RWPE2 (cell line): ENCODE results near the gene TCL1A.

ENCODE experiments used
- ATAC-seq: fragments of 200-7000 bp; cut with Tn5 transposase; 3 replicates; pipeline ENCODE4 v1.9.1; 2021; ENCODE audit warnings: low read depth
- DNase-seq: peaks from one replicate; pipeline ENCODE4 v3.0.0-alpha.2; 2020; ENCODE audit warnings: low spot score
- H3K27ac ChIP-seq: fragments of 450-650 bp; 2 replicates; pipeline ENCODE4 v1.5.1; 2017; ENCODE audit warnings: mild to moderate bottlenecking; ENCODE audit not compliant: poor library complexity, severe bottlenecking
- H3K27me3 ChIP-seq: fragments of 250-450 bp; sonication (Bioruptor Pico); 2 replicates; pipeline ENCODE4 v1.5.1; 2021; ENCODE audit warnings: mild to moderate bottlenecking, moderate library complexity; ENCODE audit not compliant: insufficient read depth, poor library complexity, severe bottlenecking
- H3K36me3 ChIP-seq: fragments of 250-450 bp; sonication (Bioruptor Pico); 2 replicates; pipeline ENCODE4 v1.5.1; 2020; ENCODE audit warnings: low read depth, mild to moderate bottlenecking, moderate library complexity
- H3K4me1 ChIP-seq: fragments of 250-450 bp; sonication (Bioruptor Pico); 2 replicates; pipeline ENCODE4 v1.5.1; 2021; ENCODE audit warnings: mild to moderate bottlenecking, moderate library complexity; ENCODE audit not compliant: insufficient read depth, poor library complexity, severe bottlenecking
- H3K4me3 ChIP-seq: fragments of 250-450 bp; sonication (Bioruptor Pico); 2 replicates; pipeline ENCODE4 v1.5.1; 2021; ENCODE audit warnings: mild to moderate bottlenecking, moderate library complexity; ENCODE audit not compliant: severe bottlenecking
- H3K9me3 ChIP-seq: fragments of 250-450 bp; sonication (Bioruptor Pico); 2 replicates; pipeline ENCODE4 v1.5.1; 2021; ENCODE audit warnings: mild to moderate bottlenecking, moderate library complexity; ENCODE audit not compliant: severe bottlenecking
- CTCF ChIP-seq: fragments of 450-650 bp; IDR thresholded peaks from one replicate; pipeline ENCODE4 v1.5.1; 2017; ENCODE audit warnings: mild to moderate bottlenecking, moderate library complexity; ENCODE audit not compliant: poor library complexity, severe bottlenecking

Gene TCL1A

DNA sequence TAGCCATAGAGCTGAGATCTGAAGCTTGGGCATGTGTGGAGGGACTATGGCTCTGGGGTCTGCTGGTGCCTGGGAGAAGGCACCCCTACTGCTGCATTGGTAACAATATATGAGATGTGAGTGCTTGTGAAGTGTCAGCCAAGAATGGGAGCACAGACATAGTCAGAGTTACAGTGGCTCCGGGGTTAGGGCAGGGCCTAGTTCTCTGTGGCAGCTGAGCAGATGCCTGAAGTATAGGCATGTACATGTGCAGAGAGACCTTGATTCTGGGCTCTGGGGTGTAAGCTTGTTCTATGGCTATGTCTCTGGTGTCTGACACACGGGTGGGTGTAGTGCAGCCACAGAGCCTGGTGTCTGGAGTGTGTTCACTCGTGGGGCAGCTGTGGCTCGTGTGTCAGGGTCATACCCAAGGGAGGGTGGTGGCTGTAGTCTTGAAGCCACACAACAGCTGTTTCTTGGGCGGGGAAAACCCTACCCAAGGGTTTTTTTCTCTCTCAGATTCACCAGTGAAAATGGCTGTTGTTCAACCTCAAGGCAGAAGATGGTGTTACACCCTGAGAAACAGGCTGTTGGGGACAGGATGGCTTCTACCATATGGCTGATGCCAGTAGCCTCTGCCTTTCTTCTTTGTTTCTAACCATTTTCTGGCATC lies 11.9 kb upstream of the TCL1A start:
- Histone ChIP-seq H3K27me3 (peaks cover 9% of the 10 kb centered on the region), H3K4me1 (no peaks in the 10 kb centered on the region), H3K4me3 (no peak overlapping the region), H3K36me3 (no peaks in the 10 kb centered on the region), H3K27ac (no peak overlapping the region), H3K9me3 (no peaks in the 10 kb centered on the region)
- TF ChIP-seq CTCF, result no peak
- DNase-seq (no peak), ATAC-seq (no peak)

DNA sequence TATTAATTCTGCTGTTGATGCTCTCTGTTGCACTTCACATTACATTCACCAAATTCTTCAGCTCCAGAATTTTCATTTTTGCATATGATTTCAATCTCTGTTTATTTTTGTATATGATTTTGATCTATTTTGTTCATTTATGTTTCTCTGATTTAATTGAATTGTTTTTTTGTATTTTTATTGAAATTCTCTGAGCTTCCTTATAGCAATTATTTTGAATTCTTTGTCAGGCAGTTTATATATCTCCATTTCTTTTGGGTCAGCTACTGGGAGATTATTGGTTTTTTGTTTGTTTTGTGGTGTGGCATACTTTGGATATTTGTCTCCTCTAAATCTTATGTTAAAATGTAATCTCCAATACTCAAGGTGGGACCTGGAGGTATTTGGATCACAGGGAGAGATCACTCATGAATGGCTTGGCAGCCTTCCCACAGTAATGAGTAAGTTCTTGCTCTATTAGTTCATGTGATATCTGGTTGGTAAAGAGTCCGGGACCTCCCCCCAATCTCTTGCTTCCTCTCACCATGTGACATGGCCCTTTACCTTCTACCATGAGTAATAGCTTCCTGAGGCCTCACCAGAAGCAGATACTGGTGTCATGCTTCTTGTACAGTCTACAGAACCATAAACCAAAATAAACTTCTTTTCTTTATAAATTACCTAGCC lies 8.7 kb upstream of the TCL1A start:
- H3K4me1 ChIP-seq, result peaks cover 2% of the 10 kb centered on the region
- H3K9me3 ChIP-seq, result no peaks in the 10 kb centered on the region
- peaks cover 15% of the 10 kb centered on the region for H3K27me3 ChIP-seq
- peak; percentile 73 for ATAC-seq
- no peak overlapping the region for H3K27ac ChIP-seq
- H3K36me3 ChIP-seq, result no peaks in the 10 kb centered on the region
- H3K4me3 ChIP-seq, result no peak overlapping the region
- DNase-seq, result no peak
- no peak for TF ChIP-seq CTCF

DNA sequence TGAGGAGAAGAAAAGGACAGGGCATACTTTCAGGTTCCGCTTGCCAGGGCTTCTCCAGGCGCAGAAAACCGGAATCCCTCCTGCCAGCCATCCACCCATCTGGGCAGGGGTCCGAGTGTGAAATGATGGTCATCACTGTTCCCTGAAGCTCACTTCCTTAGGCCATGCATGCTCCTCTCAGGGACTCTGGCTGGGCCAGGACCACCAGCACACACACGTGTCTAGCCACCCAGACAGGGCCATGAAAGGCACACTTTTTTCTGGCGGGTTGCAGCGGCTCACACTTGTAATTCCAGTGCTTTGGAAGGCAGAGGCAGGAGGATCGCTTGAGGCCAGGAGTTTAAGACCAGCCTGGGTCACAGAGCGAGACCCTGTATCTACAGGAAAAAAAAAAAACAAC lies 1.5 kb downstream of the TCL1A start:
- no peaks in the 10 kb centered on the region for H3K4me1 ChIP-seq
- ATAC-seq (no peak), DNase-seq (no peak)
- H3K27ac ChIP-seq, result no peak overlapping the region
- H3K4me3 ChIP-seq, result no peak overlapping the region
- peaks cover 47% of the 10 kb centered on the region for H3K27me3 ChIP-seq
- no peaks in the 10 kb centered on the region for H3K36me3 ChIP-seq
- TF ChIP-seq CTCF, result no peak
- no peaks in the 10 kb centered on the region for H3K9me3 ChIP-seq

- ATAC-seq (no peak), DNase-seq (no peak)
- H3K9me3 ChIP-seq, result no peaks in the 10 kb centered on the region
- H3K4me3 ChIP-seq, result no peak overlapping the region
- H3K36me3 ChIP-seq, result no peaks in the 10 kb centered on the region
- TF ChIP-seq CTCF, result no peak
- peaks cover 51% of the 10 kb centered on the region for H3K27me3 ChIP-seq
- H3K4me1 ChIP-seq, result no peaks in the 10 kb centered on the region
- H3K27ac ChIP-seq, result no peak overlapping the region
Observed at GRCh38 chr14:95711476-95712176, 2.3 kb downstream of the TCL1A start.

GRCh38 chr14:95710106-95710505 lies 3.8 kb downstream of the TCL1A start:
- no peak overlapping the region for H3K4me3 ChIP-seq
- no peaks in the 10 kb centered on the region for H3K4me1 ChIP-seq
- H3K27me3 ChIP-seq, result peaks cover 56% of the 10 kb centered on the region
- H3K9me3 ChIP-seq, result no peaks in the 10 kb centered on the region
- no peaks in the 10 kb centered on the region for H3K36me3 ChIP-seq
- TF ChIP-seq CTCF, result no peak
- H3K27ac ChIP-seq, result no peak overlapping the region
- ATAC-seq (no peak; the same call in 2 of the 3 replicates), DNase-seq (no peak)
